HAP-1 (cell line): Measurements from ENCODE around the gene ANKRD40.
"Not testable (repeated sequence)": the region's sequence is repeated elsewhere in the genome, so short reads cannot be mapped to it uniquely, and the experiment has no call there.

Source experiments
- DNase-seq, 2 experiments: peaks; one replicate each; pipeline ENCODE4 v3.0.0-alpha.2; 2016 to 2020; ENCODE audit warnings: low spot score in 2 of 2
- H3K27me3 ChIP-seq: fragments of 250-450 bp; sonication (Bioruptor Pico); 2 replicates; pipeline ENCODE4 v1.5.1; 2020; ENCODE audit warnings: low read depth, mild to moderate bottlenecking, moderate library complexity
- H3K36me3 ChIP-seq: fragments of 250-450 bp; sonication (Bioruptor Pico); replicated peaks from 2 replicates; pipeline ENCODE4 v1.5.1; 2020; ENCODE audit warnings: mild to moderate bottlenecking
- H3K4me1 ChIP-seq: fragments of 250-450 bp; sonication (Bioruptor Pico); 2 replicates; pipeline ENCODE4 v1.5.1; 2020; ENCODE audit warnings: mild to moderate bottlenecking
- H3K4me3 ChIP-seq: fragments of 250-450 bp; sonication (Bioruptor Pico); 2 replicates; pipeline ENCODE4 v1.5.1; 2020; ENCODE audit warnings: mild to moderate bottlenecking, moderate library complexity
- H3K9me3 ChIP-seq: fragments of 250-450 bp; sonication (Bioruptor Pico); 2 replicates; pipeline ENCODE4 v1.5.1; 2020; ENCODE audit warnings: mild to moderate bottlenecking, moderate library complexity
- in situ Hi-C: fragments of 300-500 bp; cut with MboI; formaldehyde crosslinking; loops from 3 replicates; pipeline ENCODE4 v1.14.3; 2020; ENCODE audit warnings: low sequenced_read_pairs, inconsistent platforms, mixed read lengths

The ANKRD40 gene, protein sequence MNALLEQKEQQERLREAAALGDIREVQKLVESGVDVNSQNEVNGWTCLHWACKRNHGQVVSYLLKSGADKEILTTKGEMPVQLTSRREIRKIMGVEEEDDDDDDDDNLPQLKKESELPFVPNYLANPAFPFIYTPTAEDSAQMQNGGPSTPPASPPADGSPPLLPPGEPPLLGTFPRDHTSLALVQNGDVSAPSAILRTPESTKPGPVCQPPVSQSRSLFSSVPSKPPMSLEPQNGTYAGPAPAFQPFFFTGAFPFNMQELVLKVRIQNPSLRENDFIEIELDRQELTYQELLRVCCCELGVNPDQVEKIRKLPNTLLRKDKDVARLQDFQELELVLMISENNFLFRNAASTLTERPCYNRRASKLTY

DNA sequence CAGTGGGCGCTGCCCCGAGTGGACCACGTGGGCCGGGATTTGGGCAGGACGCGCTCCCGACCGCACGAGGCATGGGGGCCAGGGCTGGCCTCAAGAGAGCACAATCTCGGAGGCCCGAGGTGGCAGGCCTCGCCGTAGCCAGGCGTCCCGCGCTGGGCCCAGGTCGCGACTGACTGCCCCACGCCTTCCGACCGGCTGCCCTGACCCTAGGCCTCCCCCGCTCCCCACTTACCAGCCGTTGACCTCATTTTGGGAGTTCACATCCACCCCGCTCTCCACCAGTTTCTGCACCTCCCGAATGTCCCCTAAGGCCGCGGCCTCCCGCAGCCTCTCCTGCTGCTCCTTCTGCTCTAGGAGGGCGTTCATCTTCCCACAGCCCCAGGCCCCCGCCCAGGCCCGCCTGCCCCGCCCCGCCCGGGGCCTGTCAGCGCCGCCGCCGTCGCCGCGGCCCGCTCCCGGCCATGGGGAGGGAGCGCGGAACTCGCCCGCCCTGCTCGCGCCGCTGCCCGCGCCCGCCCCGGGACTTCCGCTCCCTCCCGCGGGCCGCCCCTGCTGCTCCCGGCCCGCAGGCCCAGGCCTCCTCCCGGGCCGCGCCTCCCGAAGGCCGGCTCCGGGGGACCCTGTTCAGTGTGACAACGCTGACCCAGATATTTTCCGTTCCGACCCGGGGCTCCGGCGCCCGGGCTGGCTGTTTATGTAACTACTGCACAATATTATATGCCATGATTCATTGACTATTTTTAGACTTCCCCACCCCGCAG lies at the start of gene ANKRD40:
TSS of gene ANKRD40 (minus strand) at position 626 of the 761 bp plus-strand sequence. CDS start at position 366, 260 bp downstream.
- Histone ChIP-seq H3K36me3 (peaks cover 19% of the 10 kb centered on the region), H3K27me3 (no peaks in the 10 kb centered on the region), H3K9me3 (no peaks in the 10 kb centered on the region), H3K4me3 (peak within 1 kb of the TSS; percentile 74), H3K4me1 (peaks cover 37% of the 10 kb centered on the region)
- in situ Hi-C loops = no loop called here
- peak; percentile 80 to 89 for DNase-seq

DNA sequence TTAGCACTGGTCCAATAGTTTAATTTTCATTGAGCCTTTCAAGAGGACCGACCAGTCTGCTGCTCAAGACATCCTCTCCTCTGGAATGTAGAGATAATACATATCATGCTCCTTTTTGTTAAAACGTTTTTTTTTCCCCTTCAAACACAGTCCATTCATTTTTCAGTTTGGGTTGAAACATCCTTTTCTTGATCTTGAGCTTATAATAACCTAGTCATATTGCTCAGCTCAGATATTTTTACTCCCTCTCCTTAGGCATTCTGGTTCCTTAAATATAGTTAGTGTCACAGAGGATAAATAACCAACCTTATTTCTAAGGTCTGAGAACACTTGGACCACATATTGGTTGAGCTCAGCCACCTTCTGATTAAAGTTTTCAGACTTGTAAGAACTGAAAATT lies 46.8 kb upstream of the ANKRD40 start:
- Histone ChIP-seq H3K36me3 (peaks cover 59% of the 10 kb centered on the region), H3K9me3 (no peaks in the 10 kb centered on the region), H3K4me3 (no peak overlapping the region), H3K4me1 (no peaks in the 10 kb centered on the region), H3K27me3 (no peaks in the 10 kb centered on the region)
- no peak for DNase-seq
- in situ Hi-C loops = no loop called here

DNA sequence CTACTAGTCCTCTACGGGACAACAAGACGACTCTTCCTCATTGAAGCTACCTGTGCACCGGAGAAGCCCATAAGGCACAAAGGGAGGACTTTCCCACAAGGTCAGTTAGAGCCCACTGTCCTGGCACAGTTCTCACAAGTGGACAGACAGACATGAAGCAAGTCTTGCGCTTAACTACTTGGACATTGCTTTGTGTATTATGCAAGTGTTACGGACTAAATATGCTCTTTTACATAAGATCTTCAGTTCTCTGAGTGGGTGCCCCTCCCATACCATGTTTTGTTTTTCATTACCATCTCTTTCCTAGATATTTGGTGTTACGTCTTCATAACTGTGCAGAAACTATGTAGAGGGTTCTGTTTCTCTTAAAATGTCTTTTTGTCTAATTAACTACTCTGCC lies 41.5 kb upstream of the ANKRD40 start:
- no peak for DNase-seq
- no peaks in the 10 kb centered on the region for H3K9me3 ChIP-seq

DNA sequence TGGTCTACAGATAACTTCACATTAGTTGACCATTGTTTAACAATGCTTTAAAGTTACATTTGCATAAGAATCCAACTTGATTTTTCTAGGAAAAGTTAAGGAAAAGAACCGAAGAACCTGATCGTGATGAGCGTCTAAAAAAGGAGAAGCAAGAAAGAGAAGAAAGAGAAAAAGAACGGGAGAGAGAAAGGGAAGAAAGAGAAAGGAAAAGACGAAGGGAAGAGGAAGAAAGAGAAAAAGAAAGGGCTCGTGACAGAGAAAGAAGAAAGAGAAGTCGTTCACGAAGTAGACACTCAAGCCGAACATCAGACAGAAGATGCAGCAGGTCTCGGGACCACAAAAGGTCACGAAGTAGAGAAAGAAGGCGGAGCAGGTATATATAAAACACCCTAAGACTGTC lies 37.9 kb upstream of the ANKRD40 start:
- Histone ChIP-seq H3K4me1 (no peaks in the 10 kb centered on the region), H3K9me3 (no peaks in the 10 kb centered on the region), H3K36me3 (peaks cover 98% of the 10 kb centered on the region), H3K27me3 (no peaks in the 10 kb centered on the region), H3K4me3 (no peak overlapping the region)
- in situ Hi-C loops = no loop called here
- no peak for DNase-seq

More for the DNA sequence above, 41.5 kb upstream of the ANKRD40 start:
- Histone ChIP-seq H3K27me3 (no peaks in the 10 kb centered on the region), H3K4me1 (no peaks in the 10 kb centered on the region), H3K36me3 (peaks cover 97% of the 10 kb centered on the region), H3K4me3 (no peak overlapping the region)
- in situ Hi-C loops = no loop called here

DNA sequence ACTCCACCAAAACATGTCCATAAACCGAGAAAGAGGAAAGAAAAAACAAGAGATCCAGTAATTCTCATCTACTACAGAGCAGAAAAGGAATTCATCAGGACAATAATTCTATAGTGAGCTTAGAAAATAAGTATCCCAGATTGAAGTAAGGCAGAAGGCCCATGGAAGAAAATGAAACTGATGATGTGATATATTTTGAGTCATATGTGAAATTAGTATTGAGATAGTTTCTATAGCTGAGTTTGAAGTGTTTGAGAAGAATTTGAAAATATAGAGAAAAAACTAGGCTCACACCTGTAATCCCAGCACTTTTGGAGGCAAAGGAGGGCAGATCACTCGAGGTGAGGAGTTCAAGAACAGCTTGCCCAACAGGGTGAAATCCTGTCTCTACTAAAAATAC lies 31.4 kb upstream of the ANKRD40 start:
- Histone ChIP-seq H3K27me3 (no peaks in the 10 kb centered on the region), H3K9me3 (no peaks in the 10 kb centered on the region), H3K36me3 (peaks cover 82% of the 10 kb centered on the region), H3K4me1 (no peaks in the 10 kb centered on the region; the same call in 1 of the 2 replicates), H3K4me3 (no peak overlapping the region)
- in situ Hi-C loops = no loop called here
- DNase-seq = no peak

DNA sequence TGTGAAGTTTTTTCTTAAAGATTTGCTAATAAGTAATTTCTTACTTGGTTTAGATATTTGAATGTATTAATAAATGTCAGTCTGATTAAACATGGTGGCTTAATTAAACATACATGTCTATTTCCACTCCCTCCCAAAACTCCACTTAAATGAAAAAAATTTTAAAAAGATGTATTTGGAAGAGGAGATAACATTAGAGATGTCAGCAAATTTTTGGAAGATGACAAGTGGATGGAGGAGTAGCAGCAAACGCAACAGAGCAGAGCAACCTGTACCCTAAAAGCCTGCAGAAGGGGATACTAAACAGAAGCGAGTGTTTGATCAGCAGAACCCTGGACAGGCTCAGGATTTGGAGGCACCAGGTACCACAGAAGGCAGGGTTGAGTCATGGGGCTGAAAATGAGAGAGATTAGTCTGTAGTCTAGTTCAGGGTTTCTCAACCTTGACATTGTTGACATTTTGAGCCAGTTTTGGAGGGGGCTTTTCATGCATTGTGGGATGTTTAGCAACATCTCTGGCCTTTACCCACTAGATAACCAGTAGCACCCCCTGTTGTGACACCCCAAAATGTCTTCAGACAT lies 29.5 kb upstream of the ANKRD40 start:
- in situ Hi-C loops = no loop called here
- no peak for DNase-seq

DNA sequence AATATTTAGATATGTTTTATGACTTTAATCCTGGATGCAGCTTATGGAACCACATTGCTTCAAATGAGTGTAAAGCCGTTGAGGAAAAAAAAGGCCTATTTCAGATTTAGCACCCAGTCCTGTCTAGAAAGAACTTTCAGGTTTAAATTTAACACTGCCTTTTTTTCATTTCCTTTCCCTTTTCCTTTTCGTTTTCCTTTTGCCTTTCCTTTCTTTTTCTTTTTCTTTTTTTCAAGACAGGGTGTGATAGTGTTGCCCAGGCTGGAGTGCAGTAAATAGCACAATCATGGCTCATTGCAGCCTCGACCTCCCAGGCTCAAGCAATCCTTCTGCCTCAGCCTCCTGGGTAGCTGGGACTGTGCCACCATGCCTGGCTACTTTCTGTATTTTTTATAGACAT lies 27.6 kb upstream of the ANKRD40 start:
- H3K4me3 ChIP-seq = no peak overlapping the region
- no peaks in the 10 kb centered on the region for H3K9me3 ChIP-seq
- no peaks in the 10 kb centered on the region; the same call in 1 of the 2 replicates for H3K4me1 ChIP-seq
- no peak for DNase-seq
- in situ Hi-C loops = no loop called here
- H3K27me3 ChIP-seq = no peaks in the 10 kb centered on the region
- peaks cover 43% of the 10 kb centered on the region for H3K36me3 ChIP-seq

More for the DNA sequence above, 29.5 kb upstream of the ANKRD40 start:
- Histone ChIP-seq H3K9me3 (no peaks in the 10 kb centered on the region), H3K27me3 (no peaks in the 10 kb centered on the region), H3K4me1 (no peaks in the 10 kb centered on the region; the same call in 1 of the 2 replicates), H3K4me3 (no peak overlapping the region), H3K36me3 (peaks cover 63% of the 10 kb centered on the region)

DNA sequence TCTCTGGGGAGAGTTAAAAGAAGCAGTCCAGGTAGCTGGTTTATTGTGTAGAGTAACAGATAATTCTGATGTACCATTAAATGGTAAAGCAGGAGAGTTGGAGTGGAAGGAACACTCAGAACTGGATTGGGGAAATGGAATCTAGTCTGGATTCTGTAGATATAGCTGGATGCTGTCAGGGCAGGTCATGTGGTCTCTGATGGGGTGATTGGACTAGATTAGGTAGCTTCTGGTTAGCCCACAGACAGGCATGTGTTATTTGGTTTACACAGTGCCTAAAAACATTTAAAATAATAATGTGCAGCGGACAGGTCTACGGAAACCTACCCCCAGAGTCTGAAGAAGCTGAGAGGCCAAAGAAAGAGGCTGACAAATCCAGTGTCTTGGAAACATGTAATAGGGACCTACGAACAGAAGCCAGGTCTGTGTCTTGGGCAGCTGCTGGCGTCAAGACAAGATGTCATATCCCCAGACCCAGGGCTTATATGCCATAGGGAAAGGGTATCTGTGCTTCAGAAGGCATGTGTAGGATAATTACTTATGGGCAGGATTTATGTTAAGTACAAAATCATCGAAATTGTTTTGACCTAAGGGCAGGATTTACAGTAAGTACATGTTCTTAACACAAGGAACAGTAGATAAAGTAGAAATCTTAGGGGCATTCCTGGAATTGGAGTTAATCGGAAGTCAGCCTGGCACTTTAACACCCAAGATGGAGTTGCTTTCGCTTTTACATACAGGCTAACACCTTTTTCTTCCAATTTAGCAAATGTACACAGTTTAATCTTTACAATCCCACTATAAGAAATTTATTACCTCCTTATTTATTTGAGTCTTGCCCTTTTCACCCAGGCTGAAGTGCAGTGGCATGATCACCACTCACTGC lies 24.1 kb upstream of the ANKRD40 start:
- Histone ChIP-seq H3K36me3 (peaks cover 13% of the 10 kb centered on the region), H3K4me3 (no peak overlapping the region), H3K4me1 (no peaks in the 10 kb centered on the region; the same call in 1 of the 2 replicates), H3K27me3 (no peaks in the 10 kb centered on the region), H3K9me3 (no peaks in the 10 kb centered on the region)
- DNase-seq = no peak
- in situ Hi-C loops = no loop called here

DNA sequence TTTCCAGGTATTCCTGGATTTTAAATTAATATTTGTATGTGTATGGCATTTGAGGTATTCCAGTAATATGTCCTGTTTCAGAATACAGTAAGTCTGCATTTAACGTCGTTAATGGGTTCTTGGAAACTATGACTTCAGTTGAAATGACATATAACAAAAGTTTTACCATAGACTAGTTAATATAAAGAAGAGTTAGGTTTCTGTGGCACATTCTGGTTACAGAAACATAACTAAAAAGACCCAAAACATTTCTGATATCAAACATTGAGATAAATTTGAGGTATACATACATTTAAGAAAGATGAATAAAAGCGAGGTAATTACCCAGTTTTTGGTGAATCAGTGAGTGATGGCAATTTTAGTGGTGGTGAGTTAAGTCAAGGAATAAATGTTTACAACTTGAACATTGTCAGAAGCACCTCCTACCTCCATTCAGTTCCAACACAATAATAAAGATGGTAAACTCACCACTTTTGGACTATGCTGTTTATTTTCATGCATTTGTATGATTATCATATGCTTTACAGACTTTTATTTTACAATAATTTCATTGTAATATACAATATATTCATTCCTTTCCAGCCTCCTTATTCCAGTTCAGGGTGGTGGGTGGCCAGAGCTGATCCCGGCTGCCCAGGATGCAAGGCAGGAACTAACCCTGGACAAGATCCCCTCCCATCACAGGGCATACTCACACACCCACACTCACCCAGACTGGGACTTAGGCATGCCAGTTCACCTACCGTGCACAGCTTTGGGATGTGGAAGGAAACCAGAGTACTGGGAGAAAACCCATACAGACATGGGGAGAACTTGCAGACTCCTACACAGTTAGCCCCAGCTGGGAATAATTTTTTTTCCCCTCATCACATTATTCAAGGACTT lies 21.4 kb upstream of the ANKRD40 start:
- Histone ChIP-seq H3K27me3 (no peaks in the 10 kb centered on the region), H3K4me1 (peaks cover 10% of the 10 kb centered on the region; the same call in 1 of the 2 replicates), H3K9me3 (no peaks in the 10 kb centered on the region), H3K36me3 (peaks cover 8% of the 10 kb centered on the region), H3K4me3 (no peak overlapping the region)
- DNase-seq = no peak
- in situ Hi-C loops = no loop called here

DNA sequence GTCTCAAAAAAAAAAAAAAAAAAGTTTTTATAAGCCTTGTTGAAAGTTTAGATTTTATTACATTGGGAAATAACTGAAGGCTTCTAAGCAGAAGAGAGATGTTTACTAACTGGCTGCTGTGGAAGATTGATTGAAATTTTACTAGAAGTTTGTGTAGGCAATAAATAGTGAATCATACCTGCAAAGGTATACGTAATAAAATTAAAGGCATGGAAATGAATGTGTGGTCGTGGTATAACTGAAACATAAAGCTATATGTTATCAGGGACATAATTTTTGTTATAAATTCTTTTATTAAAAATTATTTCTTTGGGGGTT lies 20.4 kb upstream of the ANKRD40 start:
- no peaks in the 10 kb centered on the region for H3K27me3 ChIP-seq

DNA sequence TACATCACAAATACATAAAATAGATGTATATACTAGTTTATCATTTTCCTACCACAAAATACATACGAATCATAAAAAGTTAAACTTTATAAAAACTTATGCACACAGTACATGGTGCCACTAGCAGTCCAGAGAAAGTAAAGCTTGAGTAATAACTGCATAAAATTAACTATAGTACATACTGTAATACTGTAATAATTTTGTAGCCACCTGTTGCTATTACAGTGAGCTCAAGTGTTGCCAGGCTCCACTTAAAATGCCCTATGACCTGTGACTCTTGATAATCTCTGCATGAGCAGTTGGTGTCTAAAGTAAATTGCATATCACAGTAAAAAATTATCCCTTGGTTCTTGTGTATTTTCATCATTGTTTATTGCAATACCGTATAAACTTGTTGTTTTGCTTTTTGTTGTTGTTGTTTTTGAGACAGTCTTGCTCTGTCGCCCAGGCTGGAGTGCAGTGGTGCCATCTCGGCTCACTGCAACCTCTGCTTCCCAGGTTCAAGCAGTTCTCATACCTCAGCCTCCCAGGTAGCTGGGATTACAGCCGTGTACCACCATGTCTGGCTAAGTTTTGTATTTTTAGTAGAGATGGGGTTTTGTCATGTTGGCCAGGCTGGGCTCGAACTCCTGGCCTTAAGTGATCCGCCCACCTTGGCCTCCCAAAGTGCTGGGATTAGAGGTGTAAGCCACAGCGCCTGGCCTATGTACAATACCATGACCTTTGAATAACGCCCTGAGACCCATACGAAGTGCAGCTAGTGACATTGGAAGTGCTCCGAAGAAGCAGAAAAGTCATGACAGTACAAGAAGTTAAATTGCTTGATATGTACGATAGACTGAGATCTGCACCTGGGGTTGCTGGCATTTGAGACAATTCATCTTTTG lies 18.3 kb upstream of the ANKRD40 start:
- Histone ChIP-seq H3K27me3 (no peaks in the 10 kb centered on the region), H3K36me3 (peaks cover 12% of the 10 kb centered on the region), H3K4me3 (no peak overlapping the region), H3K4me1 (peaks cover 25% of the 10 kb centered on the region), H3K9me3 (no peaks in the 10 kb centered on the region)
- in situ Hi-C loops = no loop called here
- no peak for DNase-seq

More for the DNA sequence above, 20.4 kb upstream of the ANKRD40 start:
- H3K36me3 ChIP-seq = peaks cover 8% of the 10 kb centered on the region
- DNase-seq = no peak
- H3K9me3 ChIP-seq = no peaks in the 10 kb centered on the region
- no peak overlapping the region for H3K4me3 ChIP-seq
- H3K4me1 ChIP-seq = peaks cover 13% of the 10 kb centered on the region
- in situ Hi-C loops = no loop called here

DNA sequence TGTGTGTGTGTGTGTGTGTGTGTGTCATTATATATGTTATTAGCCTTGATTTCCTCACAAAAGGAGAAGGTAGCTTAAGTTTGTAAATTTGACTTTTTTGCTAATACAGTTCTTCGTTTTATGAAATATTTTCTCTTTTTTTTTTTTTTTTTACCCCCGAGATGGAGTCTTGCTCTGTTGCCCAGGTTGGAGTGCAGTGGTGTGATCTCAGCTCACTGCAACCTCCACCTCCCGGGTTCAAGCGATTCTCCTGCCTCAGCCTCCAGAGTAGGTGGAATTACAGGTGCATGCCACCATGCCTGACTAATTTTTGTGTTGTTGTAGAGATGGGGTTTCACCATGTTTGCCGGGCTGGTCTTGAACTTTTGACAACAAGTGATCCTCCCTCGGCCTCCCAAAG lies 16.9 kb upstream of the ANKRD40 start:
- H3K27me3 ChIP-seq, DNase-seq, in situ Hi-C loops, H3K9me3 ChIP-seq, H3K4me3 ChIP-seq: not testable (repeated sequence)
- H3K4me1 ChIP-seq = peaks cover 25% of the 10 kb centered on the region
- peaks cover 14% of the 10 kb centered on the region for H3K36me3 ChIP-seq
